HUES64 (cell line): ENCODE data around the gene CPAMD8.

Experiments used
- H3K27ac ChIP-seq: 2 replicates; pipeline ENCODE4 v1.7.0; 2013; ENCODE audit warnings: low read depth, low read length, inconsistent platforms
- H3K27me3 ChIP-seq: 2 replicates; pipeline ENCODE4 v1.6.1; 2013; ENCODE audit warnings: mild to moderate bottlenecking, low read length; ENCODE audit not compliant: insufficient read depth
- H3K36me3 ChIP-seq: 2 replicates; pipeline ENCODE4 v1.6.1; 2013; ENCODE audit warnings: mild to moderate bottlenecking, low read length; ENCODE audit not compliant: insufficient read depth
- H3K4me1 ChIP-seq: 2 replicates; pipeline ENCODE4 v1.6.1; 2013; ENCODE audit warnings: mild to moderate bottlenecking, low read length, moderate library complexity; ENCODE audit not compliant: insufficient read depth
- H3K4me3 ChIP-seq: 2 replicates; pipeline ENCODE4 v1.5.1; 2013; ENCODE audit warnings: mild to moderate bottlenecking, low read length, moderate library complexity
- H3K9ac ChIP-seq: 2 replicates; pipeline ENCODE4 v1.6.1; 2013; ENCODE audit warnings: mild to moderate bottlenecking, low read depth, low read length
- H3K9me3 ChIP-seq: 2 replicates; pipeline ENCODE4 v1.6.1; 2013; ENCODE audit warnings: low read depth, low read length; ENCODE audit not compliant: insufficient read depth
- WGBS: fragments of 150-250, 120-280 bp; methylation state at CpG from one replicate; pipeline ENCODE4 v1.1.7; 2013; ENCODE audit warnings: missing lambda C conversion rate; 5-methylcytosine and 5-hydroxymethylcytosine counted together

The CPAMD8 gene

GRCh38 chr19:16898361-16899015 is 128.1 kb downstream of the CPAMD8 start:
- 87% methylated on average over 12 of the region's 12 CpGs for WGBS

GRCh38 chr19:16897856-16898161 is 128.8 kb downstream of the CPAMD8 start:
- H3K4me1 ChIP-seq, result no peaks in the 10 kb centered on the region
- H3K9ac ChIP-seq, result no peak overlapping the region
- H3K4me3 ChIP-seq, result peak overlapping the region; percentile 71
- H3K36me3 ChIP-seq, result no peaks in the 10 kb centered on the region
- 6% methylated on average over 30 of the region's 30 CpGs for WGBS
- H3K9me3 ChIP-seq, result no peaks in the 10 kb centered on the region
- H3K27me3 ChIP-seq, result peaks cover 24% of the 10 kb centered on the region
- no peak overlapping the region for H3K27ac ChIP-seq

More at GRCh38 chr19:16898361-16899015, 128.1 kb downstream of the CPAMD8 start:
- peaks cover 24% of the 10 kb centered on the region for H3K27me3 ChIP-seq
- no peak overlapping the region for H3K27ac ChIP-seq
- no peaks in the 10 kb centered on the region for H3K36me3 ChIP-seq
- H3K4me1 ChIP-seq, result no peaks in the 10 kb centered on the region
- H3K4me3 ChIP-seq, result no peak overlapping the region
- no peak overlapping the region for H3K9ac ChIP-seq
- H3K9me3 ChIP-seq, result no peaks in the 10 kb centered on the region

GRCh38 chr19:16897029-16897855 is 129.4 kb downstream of the CPAMD8 start:
- under 1% methylated on average over 58 of the region's 68 CpGs for WGBS

GRCh38 chr19:16896146-16897028 is 130.2 kb downstream of the CPAMD8 start:
- peaks cover 24% of the 10 kb centered on the region for H3K27me3 ChIP-seq
- WGBS, result 2% methylated on average over 58 of the region's 66 CpGs
- H3K27ac ChIP-seq, result no peak overlapping the region
- H3K4me1 ChIP-seq, result no peaks in the 10 kb centered on the region
- H3K9ac ChIP-seq, result peak overlapping the region; percentile 40; the same call in 1 of the 2 replicates
- H3K4me3 ChIP-seq, result peak overlapping the region; percentile 72
- H3K9me3 ChIP-seq, result no peaks in the 10 kb centered on the region
- H3K36me3 ChIP-seq, result no peaks in the 10 kb centered on the region

More at GRCh38 chr19:16897029-16897855, 129.4 kb downstream of the CPAMD8 start:
- Histone ChIP-seq H3K4me1 (no peaks in the 10 kb centered on the region), H3K27ac (no peak overlapping the region), H3K36me3 (no peaks in the 10 kb centered on the region), H3K9me3 (no peaks in the 10 kb centered on the region), H3K9ac (no peak overlapping the region), H3K4me3 (peak overlapping the region; percentile 71), H3K27me3 (peaks cover 24% of the 10 kb centered on the region)

- no peaks in the 10 kb centered on the region for H3K4me1 ChIP-seq
- H3K9me3 ChIP-seq, result no peaks in the 10 kb centered on the region
- H3K27ac ChIP-seq, result no peak overlapping the region
- H3K4me3 ChIP-seq, result peak overlapping the region; percentile 72
- H3K27me3 ChIP-seq, result peaks cover 24% of the 10 kb centered on the region
- H3K36me3 ChIP-seq, result no peaks in the 10 kb centered on the region
- no peak overlapping the region for H3K9ac ChIP-seq
- WGBS, result 56% methylated on average over 27 of the region's 30 CpGs
These were observed 131.0 kb downstream of the CPAMD8 start for GRCh38 chr19:16895467-16896145.

GRCh38 chr19:16894080-16894479 is 132.5 kb downstream of the CPAMD8 start:
- WGBS, result 85% methylated on average over 7 of the region's 7 CpGs
- H3K36me3 ChIP-seq, result no peaks in the 10 kb centered on the region
- H3K27ac ChIP-seq, result no peak overlapping the region
- H3K4me3 ChIP-seq, result no peak overlapping the region
- H3K9me3 ChIP-seq, result no peaks in the 10 kb centered on the region
- no peaks in the 10 kb centered on the region for H3K4me1 ChIP-seq
- H3K27me3 ChIP-seq, result peaks cover 24% of the 10 kb centered on the region
- no peak overlapping the region for H3K9ac ChIP-seq

GRCh38 chr19:16893686-16893989 is 133.0 kb downstream of the CPAMD8 start:
- H3K4me3 ChIP-seq, result no peak overlapping the region
- peaks cover 21% of the 10 kb centered on the region for H3K27me3 ChIP-seq
- 82% methylated on average over 14 of the region's 14 CpGs for WGBS
- no peaks in the 10 kb centered on the region for H3K4me1 ChIP-seq
- H3K27ac ChIP-seq, result no peak overlapping the region
- H3K9me3 ChIP-seq, result no peaks in the 10 kb centered on the region
- no peaks in the 10 kb centered on the region for H3K36me3 ChIP-seq
- no peak overlapping the region for H3K9ac ChIP-seq

GRCh38 chr19:16892868-16893685 is 133.5 kb downstream of the CPAMD8 start:
- 93% methylated on average over 18 of the region's 19 CpGs for WGBS
- Histone ChIP-seq H3K4me3 (no peak overlapping the region), H3K4me1 (no peaks in the 10 kb centered on the region), H3K9ac (no peak overlapping the region), H3K27ac (no peak overlapping the region), H3K9me3 (no peaks in the 10 kb centered on the region), H3K36me3 (no peaks in the 10 kb centered on the region), H3K27me3 (peaks cover 15% of the 10 kb centered on the region)

GRCh38 chr19:16892436-16892835 is 134.2 kb downstream of the CPAMD8 start:
- Histone ChIP-seq H3K9ac (no peak overlapping the region), H3K9me3 (no peaks in the 10 kb centered on the region), H3K4me1 (no peaks in the 10 kb centered on the region), H3K4me3 (no peak overlapping the region), H3K27ac (no peak overlapping the region), H3K36me3 (no peaks in the 10 kb centered on the region), H3K27me3 (peaks cover 9% of the 10 kb centered on the region)
- WGBS, result 95% methylated on average over 4 of the region's 4 CpGs

- H3K36me3 ChIP-seq, result no peaks in the 10 kb centered on the region
- no peaks in the 10 kb centered on the region for H3K4me1 ChIP-seq
- no peak overlapping the region for H3K4me3 ChIP-seq
- peaks cover 8% of the 10 kb centered on the region; the same call in 1 of the 2 replicates for H3K27me3 ChIP-seq
- H3K9ac ChIP-seq, result no peak overlapping the region
- 91% methylated on average over 12 of the region's 12 CpGs for WGBS
- no peak overlapping the region for H3K27ac ChIP-seq
- no peaks in the 10 kb centered on the region for H3K9me3 ChIP-seq
These were observed 134.8 kb downstream of the CPAMD8 start for GRCh38 chr19:16891696-16892382.
